DOHH2 (cell line): ENCODE measurements around the gene GLDC.

ENCODE experiments used
- EZH2phosphoT487 ChIP-seq: fragments of 200-600 bp; sonication (generic); IDR thresholded peaks from 2 replicates; pipeline ENCODE4 v1.6.1; 2017; ENCODE audit warnings: borderline replicate concordance, mild to moderate bottlenecking, antibody characterized with exemption, low read length, moderate library complexity, mixed read lengths
- TF ChIP-seq, protein P1 (sequence below): fragments of 200-600 bp; sonication (generic); IDR thresholded peaks from one replicate; pipeline ENCODE4 v1.5.1; 2014; ENCODE audit warnings: antibody characterized with exemption, mild to moderate bottlenecking, low read depth, low read length; ENCODE audit not compliant: poor library complexity, severe bottlenecking

GRCh38 chr9:6562871-6563430 lies 82.6 kb downstream of the GLDC start:
- TF ChIP-seq, protein P1, sequence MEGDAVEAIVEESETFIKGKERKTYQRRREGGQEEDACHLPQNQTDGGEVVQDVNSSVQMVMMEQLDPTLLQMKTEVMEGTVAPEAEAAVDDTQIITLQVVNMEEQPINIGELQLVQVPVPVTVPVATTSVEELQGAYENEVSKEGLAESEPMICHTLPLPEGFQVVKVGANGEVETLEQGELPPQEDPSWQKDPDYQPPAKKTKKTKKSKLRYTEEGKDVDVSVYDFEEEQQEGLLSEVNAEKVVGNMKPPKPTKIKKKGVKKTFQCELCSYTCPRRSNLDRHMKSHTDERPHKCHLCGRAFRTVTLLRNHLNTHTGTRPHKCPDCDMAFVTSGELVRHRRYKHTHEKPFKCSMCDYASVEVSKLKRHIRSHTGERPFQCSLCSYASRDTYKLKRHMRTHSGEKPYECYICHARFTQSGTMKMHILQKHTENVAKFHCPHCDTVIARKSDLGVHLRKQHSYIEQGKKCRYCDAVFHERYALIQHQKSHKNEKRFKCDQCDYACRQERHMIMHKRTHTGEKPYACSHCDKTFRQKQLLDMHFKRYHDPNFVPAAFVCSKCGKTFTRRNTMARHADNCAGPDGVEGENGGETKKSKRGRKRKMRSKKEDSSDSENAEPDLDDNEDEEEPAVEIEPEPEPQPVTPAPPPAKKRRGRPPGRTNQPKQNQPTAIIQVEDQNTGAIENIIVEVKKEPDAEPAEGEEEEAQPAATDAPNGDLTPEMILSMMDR: no peak
- no peak for TF ChIP-seq EZH2phosphoT487
